Fibroblast of upper back skin (primary cell): ENCODE measurements around the gene P2RX1.

Source experiments
- DNase-seq: peaks from one replicate; pipeline ENCODE4 v3.0.0-alpha.2; 2013

The P2RX1 gene

GRCh38 chr17:3923466-3924190 lies 7.4 kb upstream of the P2RX1 start:
- no peak for DNase-seq

- DNase-seq, result no peak
Measured at GRCh38 chr17:3922765-3923164, 6.5 kb upstream of the P2RX1 start.

GRCh38 chr17:3921502-3922319 lies 5.4 kb upstream of the P2RX1 start:
- DNase-seq, result peak; percentile 6

- DNase-seq, result no peak
Measured at GRCh38 chr17:3921006-3921405, 4.7 kb upstream of the P2RX1 start.

GRCh38 chr17:3919123-3919624 lies 2.9 kb upstream of the P2RX1 start:
- DNase-seq, result no peak

- no peak for DNase-seq
Measured at GRCh38 chr17:3918372-3919122, 2.3 kb upstream of the P2RX1 start.

GRCh38 chr17:3917391-3917931 lies 1.2 kb upstream of the P2RX1 start:
- peak; percentile 19 for DNase-seq

GRCh38 chr17:3916825-3917224 lies 560 bp upstream of the P2RX1 start:
- DNase-seq, result no peak

- no peak for DNase-seq
Measured at GRCh38 chr17:3915581-3915994, 677 bp downstream of the P2RX1 start.

GRCh38 chr17:3914312-3914670 lies 2.0 kb downstream of the P2RX1 start:
- no peak for DNase-seq

GRCh38 chr17:3913531-3914311 lies 2.5 kb downstream of the P2RX1 start:
- peak; percentile 74 for DNase-seq

GRCh38 chr17:3912827-3913226 lies 3.4 kb downstream of the P2RX1 start:
- no peak for DNase-seq

- DNase-seq, result no peak
Measured at GRCh38 chr17:3911271-3912053, 4.8 kb downstream of the P2RX1 start.

- no peak for DNase-seq
Measured at GRCh38 chr17:3910420-3911270, 5.6 kb downstream of the P2RX1 start.

GRCh38 chr17:3909257-3909656 lies 7.0 kb downstream of the P2RX1 start:
- no peak for DNase-seq

- no peak for DNase-seq
Measured at GRCh38 chr17:3907483-3908216, 8.6 kb downstream of the P2RX1 start.

GRCh38 chr17:3906881-3907280 lies 9.4 kb downstream of the P2RX1 start:
- DNase-seq, result no peak

GRCh38 chr17:3905017-3905520 lies 11.2 kb downstream of the P2RX1 start:
- no peak for DNase-seq

GRCh38 chr17:3904501-3904900 lies 11.8 kb downstream of the P2RX1 start:
- no peak for DNase-seq

GRCh38 chr17:3903881-3904290 lies 12.4 kb downstream of the P2RX1 start:
- DNase-seq, result no peak
